ENCODE measurements around the gene TTLL6. TPM values are rescaled to one million over a fixed set of nuclear protein-coding genes. Genes with fewer than 3 reads are reported as not detected.

Gene TTLL6
- total RNA-seq, 2 experiments from 2014 or later: not detected

- ATAC-seq: no peak
- no peak for TF ChIP-seq CTCF (IDR thresholded peaks at IDR 0.05)
- ChIA-PET CTCF (interaction anchor here (1.1 to 3.1 kb wide), 9 partner anchors 17 to 129 kb away, joined by 4 to 32 read pairs (median 6); partner anchors contain the start of gene PRAC2), POLR2A (interaction anchor here (0.7 to 0.8 kb wide), 2 partner anchors 11 to 24 kb away, joined by 3 to 5 read pairs; no protein-coding TSS in a partner anchor)
- H3K27ac Mint-ChIP-seq: no peak overlapping the region
- intact Hi-C loops (cut with micrococcal nuclease): loop anchor here (5.0 kb wide), 1 partner anchor 33 kb away; no protein-coding TSS in a partner anchor
- no peak overlapping the region for H3K4me3 Mint-ChIP-seq
- peaks cover 85% of the 10 kb centered on the region for H3K27me3 Mint-ChIP-seq
- no peaks in the 10 kb centered on the region for H3K36me3 Mint-ChIP-seq (ENCODE audit: low read depth)
- no peaks in the 10 kb centered on the region for H3K9me3 Mint-ChIP-seq
- peaks cover 2% of the 10 kb centered on the region for H3K4me1 Mint-ChIP-seq (ENCODE audit: low read depth)
- no peak for DNase-seq
Observed at GRCh38 chr17:48749621-48750553, 67.1 kb downstream of the TTLL6 start.

DNA sequence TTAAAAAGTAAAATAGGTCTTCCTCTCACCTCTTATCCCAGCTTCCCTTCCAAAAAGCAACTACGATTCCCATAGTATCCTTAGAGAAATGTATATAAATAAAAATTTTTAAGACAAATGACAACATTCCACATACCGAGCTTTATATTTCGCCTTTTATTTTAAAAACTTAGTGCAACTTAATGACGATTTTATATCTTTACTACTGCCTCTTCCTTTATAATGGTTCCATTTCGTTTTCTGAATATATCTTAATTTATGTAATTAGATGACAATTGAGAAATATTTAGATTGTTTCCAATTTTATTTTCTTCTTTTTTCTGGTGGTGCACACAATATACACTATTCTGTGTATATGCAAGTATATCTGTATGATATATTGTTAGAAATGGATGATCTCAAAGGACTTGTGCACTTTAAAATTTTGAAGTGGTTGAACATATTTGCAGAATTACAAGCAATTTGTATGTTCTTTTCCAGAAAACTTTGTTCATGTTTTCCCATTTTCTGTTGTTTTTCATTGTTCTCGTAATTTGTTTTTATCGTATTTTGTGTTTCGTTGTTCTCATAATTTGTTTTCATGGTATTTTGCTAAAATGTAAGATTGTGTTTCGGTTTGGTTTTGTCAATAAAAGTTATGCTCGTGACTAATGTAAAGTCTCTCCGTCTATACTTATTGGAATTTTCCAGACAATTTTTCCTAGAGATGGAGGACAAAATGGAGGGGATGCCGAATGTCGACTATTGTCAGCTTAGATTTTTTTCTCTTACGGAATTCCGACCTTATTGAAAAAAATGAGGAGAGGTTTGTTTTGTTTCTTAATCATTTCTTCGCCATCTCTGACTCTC, 68.1 kb downstream of the TTLL6 start:
- Mint-ChIP-seq H3K36me3 (ENCODE audit: low read depth) (no peaks in the 10 kb centered on the region), H3K27ac (no peak overlapping the region), H3K4me3 (no peak overlapping the region), H3K4me1 (ENCODE audit: low read depth) (peaks cover 2% of the 10 kb centered on the region), H3K27me3 (peaks cover 83% of the 10 kb centered on the region), H3K9me3 (no peaks in the 10 kb centered on the region)
- CTCF ChIA-PET: interaction anchor here (1.3 to 2.5 kb wide), 5 partner anchors 11 to 130 kb away, joined by 3 to 8 read pairs (median 4); no protein-coding TSS in a partner anchor
- intact Hi-C loops (cut with micrococcal nuclease): no loop called here
- POLR2A ChIA-PET: interaction anchor here (0.8 to 1.1 kb wide), 2 partner anchors 23 kb away, joined by 3 to 5 read pairs; no protein-coding TSS in a partner anchor
- no peak for TF ChIP-seq CTCF (IDR thresholded peaks at IDR 0.05)
- ATAC-seq: no peak
- no peak for DNase-seq

DNA sequence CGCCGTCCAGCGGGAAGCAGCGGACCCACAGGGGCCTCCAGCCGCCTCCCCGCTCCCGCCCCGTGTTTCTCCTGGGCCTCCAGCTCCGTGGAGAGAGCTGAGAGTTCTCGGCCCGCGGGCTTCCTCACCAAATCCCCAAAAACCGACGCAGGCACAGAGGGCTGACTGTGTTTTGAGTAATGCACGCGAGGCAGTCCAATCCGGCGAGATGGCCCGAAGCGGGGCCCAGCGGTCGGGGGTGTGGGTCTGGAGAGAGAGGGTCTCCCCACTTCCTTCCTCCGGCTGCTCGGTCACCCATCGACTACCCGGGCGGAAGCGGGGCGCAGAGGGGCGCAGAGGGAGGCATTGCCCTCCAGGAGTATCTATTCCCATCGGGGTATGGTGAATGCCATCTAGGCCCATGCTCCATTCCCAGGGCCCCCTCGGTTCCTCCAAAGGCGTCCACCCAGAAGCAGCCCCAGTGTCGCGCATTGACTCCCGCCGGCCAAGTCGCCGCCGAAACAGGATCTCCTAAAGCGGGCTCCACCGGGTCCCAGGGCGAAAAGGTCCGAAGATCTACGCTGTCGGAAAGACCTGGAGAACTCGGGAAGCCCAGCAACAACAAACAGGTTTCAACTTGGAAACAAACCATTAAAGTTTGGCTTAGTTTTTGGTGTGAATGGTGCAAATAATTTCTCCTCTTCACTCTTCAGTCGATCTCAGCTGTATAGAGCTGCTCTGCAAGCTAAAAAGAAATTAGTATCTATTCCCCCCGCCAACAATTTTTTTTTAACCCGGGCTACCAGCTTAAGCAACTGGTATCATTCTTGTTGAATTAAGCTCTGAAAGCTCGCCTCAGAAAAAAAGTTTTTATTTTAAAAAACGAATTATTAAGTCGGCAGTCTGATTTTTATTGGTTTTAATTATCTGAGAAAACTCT, 69.3 kb downstream of the TTLL6 start:
- ATAC-seq (no peak), DNase-seq (no peak)
- H3K27ac Mint-ChIP-seq: no peak overlapping the region
- no peak overlapping the region for H3K4me3 Mint-ChIP-seq
- no peaks in the 10 kb centered on the region for H3K36me3 Mint-ChIP-seq (ENCODE audit: low read depth)
- no peak for TF ChIP-seq CTCF (IDR thresholded peaks at IDR 0.05)
- H3K4me1 Mint-ChIP-seq (ENCODE audit: low read depth): no peaks in the 10 kb centered on the region
- peaks cover 82% of the 10 kb centered on the region for H3K27me3 Mint-ChIP-seq
- POLR2A ChIA-PET: interaction anchor here (0.7 to 1.1 kb wide), 3 partner anchors 19 to 24 kb away, joined by 3 read pairs; partner anchors contain the start of gene HOXB13
- intact Hi-C loops (cut with micrococcal nuclease): no loop called here
- H3K9me3 Mint-ChIP-seq: no peaks in the 10 kb centered on the region
- CTCF ChIA-PET: interaction anchor here (1.3 to 2.5 kb wide), 3 partner anchors 10 to 131 kb away, joined by 3 to 8 read pairs (median 4); no protein-coding TSS in a partner anchor

GRCh38 chr17:48746916-48747444, 70.0 kb downstream of the TTLL6 start:
- Mint-ChIP-seq H3K9me3 (no peaks in the 10 kb centered on the region), H3K4me1 (ENCODE audit: low read depth) (no peaks in the 10 kb centered on the region), H3K27me3 (peaks cover 82% of the 10 kb centered on the region), H3K27ac (no peak overlapping the region), H3K4me3 (no peak overlapping the region), H3K36me3 (ENCODE audit: low read depth) (no peaks in the 10 kb centered on the region)
- intact Hi-C loops (cut with micrococcal nuclease): no loop called here
- no peak for TF ChIP-seq CTCF (IDR thresholded peaks at IDR 0.05)
- ChIA-PET POLR2A (interaction anchor here (0.7 to 0.8 kb wide), 2 partner anchors 18 to 23 kb away, joined by 3 read pairs; partner anchors contain the start of gene HOXB13), CTCF (interaction anchor here (1.4 to 1.7 kb wide), 2 partner anchors 68 to 111 kb away, joined by 7 to 12 read pairs; no protein-coding TSS in a partner anchor)
- DNase-seq: no peak
- ATAC-seq: no peak
